HG03196 (cell line): ENCODE results near the gene AKAP8.
"Not testable (repeated sequence)": the region's sequence is repeated elsewhere in the genome, so short reads cannot be mapped to it uniquely, and the experiment has no call there.

Experiments used
- ATAC-seq: cut with Tn5 transposase; IDR thresholded peaks from one replicate; pipeline ENCODE4 v1.9.1; 2021; ENCODE audit not compliant: unreplicated experiment

The AKAP8 gene

GRCh38 chr19:15404097-15404779, 24.7 kb upstream of the AKAP8 start:
- no peak for ATAC-seq

GRCh38 chr19:15403151-15403531, 23.6 kb upstream of the AKAP8 start:
- ATAC-seq, result no peak

- no peak for ATAC-seq
Observed at GRCh38 chr19:15402411-15403150, 23.0 kb upstream of the AKAP8 start.

- ATAC-seq, result no peak
Observed at GRCh38 chr19:15401397-15401710, 21.8 kb upstream of the AKAP8 start.

- ATAC-seq, result no peak
Observed at GRCh38 chr19:15400521-15401396, 21.2 kb upstream of the AKAP8 start.

GRCh38 chr19:15399635-15400034, 20.0 kb upstream of the AKAP8 start:
- no peak for ATAC-seq

GRCh38 chr19:15399234-15399515, 19.6 kb upstream of the AKAP8 start:
- no peak for ATAC-seq

- ATAC-seq, result no peak
Observed at GRCh38 chr19:15398501-15399233, 19.1 kb upstream of the AKAP8 start.

GRCh38 chr19:15397782-15398181, 18.2 kb upstream of the AKAP8 start:
- ATAC-seq, result no peak

GRCh38 chr19:15397236-15397635, 17.6 kb upstream of the AKAP8 start:
- ATAC-seq, result no peak

GRCh38 chr19:15396436-15396835, 16.8 kb upstream of the AKAP8 start:
- no peak for ATAC-seq

GRCh38 chr19:15395251-15395650, 15.7 kb upstream of the AKAP8 start:
- ATAC-seq, result not testable (repeated sequence)

GRCh38 chr19:15394426-15394825, 14.8 kb upstream of the AKAP8 start:
- no peak for ATAC-seq

- no peak for ATAC-seq
Observed at GRCh38 chr19:15393963-15394362, 14.4 kb upstream of the AKAP8 start.

GRCh38 chr19:15390814-15391213, 11.2 kb upstream of the AKAP8 start:
- no peak for ATAC-seq

- ATAC-seq, result no peak
Observed at GRCh38 chr19:15381864-15382263, 2.3 kb upstream of the AKAP8 start.

- ATAC-seq, result no peak
Observed at GRCh38 chr19:15381429-15381828, 1.8 kb upstream of the AKAP8 start.

- ATAC-seq, result peak; percentile 24
Observed at GRCh38 chr19:15379999-15380647, 536 bp upstream of the AKAP8 start.

- no peak for ATAC-seq
Observed at GRCh38 chr19:15378534-15379082, 979 bp downstream of the AKAP8 start.

GRCh38 chr19:15374796-15375440, 4.7 kb downstream of the AKAP8 start:
- ATAC-seq, result no peak
